ENCODE measurements around the gene TBXAS1.

The TBXAS1 gene

DNA sequence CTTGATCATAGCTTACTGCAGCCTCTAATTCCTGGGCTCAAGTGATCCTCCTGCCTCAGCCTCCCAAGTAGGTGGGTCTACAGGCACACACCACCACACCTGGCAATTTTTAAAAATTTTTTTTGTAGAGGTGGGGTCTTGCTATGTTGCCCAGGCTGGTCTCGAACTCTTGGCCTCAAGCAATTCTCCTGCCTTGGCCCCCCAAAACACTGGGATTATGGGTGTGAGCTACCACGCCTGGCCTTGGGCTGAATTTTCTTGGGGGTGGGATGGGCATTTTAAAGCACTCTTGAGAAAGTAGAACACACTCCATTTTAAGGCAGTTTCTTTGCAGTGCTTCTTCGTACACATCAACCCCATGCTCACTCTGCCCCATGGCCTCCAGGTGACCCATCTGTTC is 28.7 kb downstream of the TBXAS1 start:
- no peak for DNase-seq

DNA sequence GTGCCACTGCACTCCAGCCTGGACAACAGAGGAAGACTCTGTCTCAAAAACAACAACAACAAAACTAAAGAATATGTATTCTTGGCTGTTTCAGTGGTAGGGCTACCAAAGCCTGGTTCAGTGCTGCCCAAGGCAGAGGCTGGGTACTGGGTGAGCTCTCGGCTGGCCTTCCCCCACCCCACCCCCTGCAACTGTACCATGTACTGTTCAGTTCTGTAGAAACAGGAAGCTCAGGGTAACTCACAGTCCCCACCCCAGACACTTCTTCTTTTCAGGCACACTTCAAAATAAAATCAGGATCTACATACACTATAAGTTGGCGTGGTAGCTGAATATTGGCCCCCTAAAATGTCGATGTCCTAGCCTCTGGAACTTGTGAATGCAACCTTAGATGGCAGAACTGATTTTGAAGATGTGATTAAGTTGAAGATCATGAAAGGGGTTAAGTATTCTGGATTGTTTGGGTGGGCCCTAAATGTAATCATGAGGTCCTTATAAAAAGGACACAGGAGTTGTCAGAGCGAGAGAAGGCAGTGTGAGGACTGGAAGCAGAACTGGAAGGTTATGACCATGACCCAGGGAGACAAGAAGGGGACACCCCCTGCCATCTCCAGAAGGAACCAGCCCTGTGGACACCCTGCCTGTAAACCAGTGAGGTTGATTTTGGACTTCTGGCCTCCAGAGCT is 31.2 kb downstream of the TBXAS1 start:
- no peak for DNase-seq

DNA sequence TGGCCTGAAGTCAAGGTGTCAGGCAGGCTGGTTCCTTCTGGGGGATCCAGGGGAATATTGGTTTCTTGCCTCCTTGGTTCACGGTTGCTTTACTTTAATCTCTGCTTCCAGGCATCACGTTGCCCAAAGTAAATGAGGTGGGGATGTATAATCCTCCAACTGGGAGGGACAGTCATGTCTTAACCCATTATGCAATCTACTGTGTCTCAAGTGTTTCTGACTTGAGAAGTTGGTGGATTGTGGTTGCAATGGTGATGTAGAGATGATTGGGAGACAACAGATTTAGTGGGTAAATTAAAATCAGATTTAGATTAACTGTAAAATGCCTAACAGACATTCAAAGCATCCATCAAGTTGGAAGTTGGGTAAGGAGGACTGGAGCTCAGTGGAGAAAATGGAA is 32.7 kb downstream of the TBXAS1 start:
- DNase-seq, result no peak

DNA sequence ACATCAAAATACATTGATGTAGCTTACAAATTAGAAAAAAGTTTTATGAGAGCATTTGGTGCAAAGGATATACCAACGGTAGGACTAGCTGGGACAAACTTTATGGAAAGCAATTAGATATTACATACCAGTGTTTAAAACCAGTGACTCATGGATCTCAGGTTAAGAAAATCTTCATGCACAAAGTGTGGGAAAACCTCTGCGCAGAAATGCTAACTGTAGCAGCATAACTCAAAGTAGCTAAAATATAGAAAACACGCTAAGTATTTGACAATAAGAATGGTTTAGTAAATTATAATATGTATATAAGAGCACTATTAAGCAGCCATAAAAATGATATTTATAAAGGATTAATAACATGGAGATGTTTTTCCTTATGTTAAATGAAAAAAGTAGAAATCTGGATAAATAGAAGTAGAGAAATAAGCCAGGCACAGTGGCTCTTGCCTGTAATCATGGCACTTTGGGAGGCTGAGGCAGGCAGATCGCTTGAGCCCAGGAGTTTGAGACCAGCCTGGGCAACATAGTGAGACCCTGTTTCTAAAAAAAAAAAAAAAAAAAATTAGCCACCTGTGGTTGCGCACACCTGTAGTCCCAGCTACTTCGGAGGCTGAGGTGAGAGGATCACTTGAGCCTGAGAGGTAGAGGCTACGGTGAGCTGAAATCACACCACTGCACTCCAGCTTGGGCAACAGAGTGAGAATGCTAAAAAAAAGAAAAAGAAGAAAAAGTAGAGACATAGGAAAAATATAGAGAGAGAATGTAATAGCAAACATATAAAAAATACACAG is 37.2 kb downstream of the TBXAS1 start:
- DNase-seq, result no peak

DNA sequence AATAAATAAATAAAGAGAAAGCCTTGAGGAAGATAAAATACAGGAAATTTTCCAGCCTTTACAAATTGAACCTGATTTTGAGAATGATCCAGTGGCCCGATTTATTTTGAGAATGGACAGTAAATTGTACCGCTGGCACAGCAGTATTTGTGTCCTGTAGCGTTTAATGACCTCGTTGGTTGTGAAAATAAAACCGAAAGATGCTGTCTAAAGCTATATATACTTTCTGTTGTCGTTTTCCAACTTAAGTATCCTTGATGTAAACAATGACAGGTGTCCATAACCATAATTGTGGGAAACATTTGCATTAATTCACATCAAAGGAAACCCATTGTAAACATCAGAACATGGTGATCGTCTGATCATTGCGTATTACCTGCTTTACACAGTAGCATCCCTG is 38.8 kb downstream of the TBXAS1 start:
- DNase-seq, result no peak

DNA sequence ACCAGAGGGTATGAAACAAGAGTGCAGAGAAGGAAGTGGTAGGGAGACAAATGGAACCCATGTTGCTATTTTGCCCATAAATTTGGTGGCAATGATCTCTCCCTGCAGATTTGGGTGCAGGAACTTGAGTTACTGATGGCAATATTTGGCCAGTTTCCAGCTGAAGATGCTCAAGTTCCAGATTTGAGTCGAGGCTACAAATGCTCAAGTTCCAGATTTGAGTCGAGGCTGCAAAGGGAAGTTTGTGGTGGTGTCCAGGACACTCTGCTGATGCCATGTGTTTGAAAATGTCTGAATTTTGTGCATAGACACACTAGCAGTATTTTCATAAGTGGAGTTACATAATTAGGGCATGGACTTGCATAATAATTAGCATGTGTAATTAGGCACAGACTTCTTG is 40.8 kb downstream of the TBXAS1 start:
- DNase-seq, result no peak

DNA sequence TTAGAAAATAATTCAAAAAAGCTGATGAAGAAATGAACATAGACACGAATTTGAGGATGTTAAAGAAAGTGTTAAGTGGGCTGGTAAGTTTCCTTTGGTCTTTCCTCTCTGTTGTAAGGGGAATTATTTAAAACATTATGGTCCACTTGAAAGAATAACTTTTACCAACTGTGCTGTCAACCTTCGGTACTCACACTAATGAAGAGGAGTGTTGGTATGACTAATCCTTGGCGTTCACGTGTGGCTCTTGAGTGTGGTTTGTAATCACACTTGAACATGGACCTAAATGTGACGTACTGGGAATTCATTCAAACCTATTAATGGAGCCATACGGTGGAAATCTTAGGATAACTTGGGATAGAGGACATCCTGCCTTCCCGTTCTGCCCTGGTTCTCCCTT is 41.3 kb downstream of the TBXAS1 start:
- no peak for DNase-seq

DNA sequence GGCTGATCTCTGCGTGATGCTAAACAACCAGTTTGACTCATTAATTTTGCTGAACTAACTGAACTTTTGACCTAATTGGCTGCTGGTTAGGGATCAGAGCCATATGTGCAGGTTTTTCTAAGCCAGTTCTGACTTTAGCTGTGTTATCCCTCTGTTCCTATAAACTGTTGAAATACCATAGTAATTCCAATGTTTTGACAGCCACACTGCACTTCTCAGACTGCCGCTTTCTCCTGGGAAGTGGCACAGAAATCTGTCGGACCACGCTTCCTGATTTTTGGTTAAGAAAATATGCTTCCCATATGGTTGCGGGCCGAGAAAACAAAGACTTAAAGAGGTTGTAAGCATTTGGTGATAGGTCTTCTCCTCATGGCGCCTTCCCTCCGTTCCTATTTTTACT is 42.3 kb downstream of the TBXAS1 start:
- DNase-seq, result peak; percentile 72

DNA sequence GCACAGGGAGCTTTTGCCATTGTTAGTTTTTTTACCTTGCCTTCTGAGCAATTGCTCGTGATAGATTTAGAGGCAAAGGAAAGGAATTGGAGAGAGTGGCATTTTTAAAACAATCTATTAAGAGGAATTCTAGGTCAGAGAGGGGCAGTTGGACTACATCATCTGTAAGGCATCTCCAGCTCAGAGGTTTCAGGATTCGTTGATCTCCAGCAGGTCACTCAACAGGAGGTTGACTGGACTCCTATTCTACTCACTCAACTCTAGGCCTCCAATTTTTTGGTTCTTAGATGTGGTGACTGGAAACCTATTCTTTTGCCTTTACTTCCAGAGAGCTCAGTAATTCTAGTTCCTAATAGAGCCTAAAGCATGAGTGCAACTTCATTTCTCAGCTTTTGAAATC is 42.8 kb downstream of the TBXAS1 start:
- no peak for DNase-seq

DNA sequence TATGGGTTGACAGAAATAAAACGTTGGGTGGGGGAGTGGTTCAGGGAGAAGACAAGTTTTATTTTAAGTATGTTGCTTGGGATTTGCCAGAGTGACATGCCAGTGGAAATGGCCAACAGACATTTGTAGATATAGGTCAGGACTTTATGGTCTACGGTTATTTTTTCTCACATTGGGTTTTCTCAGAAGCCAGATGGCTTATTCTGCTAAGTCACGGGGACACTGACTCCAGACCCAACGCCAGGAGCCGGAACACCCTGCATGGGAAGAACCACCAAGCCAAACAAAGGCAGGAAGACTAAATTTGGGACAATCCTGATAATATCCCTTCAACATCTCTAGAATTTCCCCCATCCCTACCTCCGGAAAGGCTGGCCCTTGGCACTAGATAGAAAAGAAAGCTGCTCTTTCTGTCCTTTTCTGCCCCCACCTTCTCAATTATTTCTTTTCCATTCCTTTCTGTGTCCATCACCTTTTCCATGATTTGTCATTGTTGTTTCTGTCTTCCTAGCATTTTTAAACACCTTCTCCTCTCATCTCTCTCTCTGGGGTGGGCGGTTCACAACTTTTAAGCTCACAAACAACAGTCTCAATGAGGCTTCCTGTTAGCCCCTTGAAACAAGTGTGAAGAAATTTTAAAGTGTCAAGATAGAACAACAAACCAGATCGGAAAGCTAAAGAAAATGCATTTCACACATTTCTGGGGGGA is 44.7 kb downstream of the TBXAS1 start:
- DNase-seq, result no peak

DNA sequence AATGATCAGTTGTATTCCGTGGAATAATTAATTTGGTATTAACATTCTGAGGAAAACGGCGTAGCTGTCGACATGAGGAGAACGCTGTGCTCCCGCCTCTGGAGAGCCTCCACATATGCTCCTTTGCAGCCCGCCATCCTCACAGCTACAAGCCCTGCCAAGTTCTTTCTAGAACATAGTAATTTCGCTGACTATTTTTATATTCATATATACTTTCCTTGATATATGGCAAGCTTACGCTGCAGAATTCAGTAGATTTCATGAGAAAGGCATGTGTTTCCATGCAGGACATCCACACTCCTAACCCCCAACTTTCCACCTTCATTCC is 45.2 kb downstream of the TBXAS1 start:
- no peak for DNase-seq

DNA sequence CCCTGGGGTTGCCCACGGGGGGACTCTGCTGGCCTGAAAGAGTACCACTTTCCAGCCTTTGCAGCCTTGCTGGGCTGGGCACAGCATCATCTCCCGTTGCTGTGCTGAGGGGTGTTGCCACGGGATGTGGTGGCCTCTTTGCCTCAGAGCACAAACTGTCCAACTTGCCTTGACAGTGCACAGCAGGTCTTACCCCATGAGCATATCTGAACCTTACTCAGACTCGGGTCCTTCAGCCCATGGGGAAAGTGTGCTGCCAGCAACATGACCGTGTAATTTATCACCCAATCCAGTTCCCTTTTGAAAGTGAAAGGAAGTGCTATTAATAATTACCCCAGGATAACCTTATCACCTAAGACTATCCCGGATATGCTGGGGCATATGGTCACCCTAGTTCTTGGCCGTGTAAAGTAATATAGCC is 46.8 kb downstream of the TBXAS1 start:
- DNase-seq, result no peak

DNA sequence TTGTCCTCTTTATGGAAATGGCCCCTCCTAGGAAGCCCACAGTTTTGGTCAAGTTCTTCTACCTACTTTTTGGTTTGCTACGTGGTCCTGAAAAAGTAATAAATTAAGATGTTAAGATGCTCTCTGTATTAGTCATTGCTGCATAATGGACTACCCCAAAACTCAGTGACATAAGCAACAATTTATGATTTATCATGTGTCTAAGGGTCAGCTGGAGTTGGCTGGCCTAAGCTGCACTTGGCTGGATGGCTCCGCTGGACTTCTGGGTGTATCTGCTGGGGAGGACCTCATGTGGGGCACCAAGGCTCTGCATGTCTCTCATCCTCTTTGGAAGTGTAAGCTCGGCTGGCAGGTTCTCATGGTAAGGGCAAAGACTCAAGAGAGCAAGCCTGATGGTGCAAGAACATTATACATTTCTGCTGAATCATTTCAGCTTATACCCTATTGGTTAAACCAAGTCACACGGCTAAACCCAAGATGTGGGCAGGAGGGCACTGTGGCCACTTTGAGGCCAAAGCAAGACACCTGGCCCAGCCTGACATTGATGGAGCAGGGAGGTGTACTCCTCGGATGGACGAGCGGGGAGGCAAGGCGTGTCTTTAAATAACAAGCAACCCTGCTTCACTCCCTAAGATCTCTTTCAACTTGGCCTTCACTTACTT is 47.7 kb downstream of the TBXAS1 start:
- no peak for DNase-seq

DNA sequence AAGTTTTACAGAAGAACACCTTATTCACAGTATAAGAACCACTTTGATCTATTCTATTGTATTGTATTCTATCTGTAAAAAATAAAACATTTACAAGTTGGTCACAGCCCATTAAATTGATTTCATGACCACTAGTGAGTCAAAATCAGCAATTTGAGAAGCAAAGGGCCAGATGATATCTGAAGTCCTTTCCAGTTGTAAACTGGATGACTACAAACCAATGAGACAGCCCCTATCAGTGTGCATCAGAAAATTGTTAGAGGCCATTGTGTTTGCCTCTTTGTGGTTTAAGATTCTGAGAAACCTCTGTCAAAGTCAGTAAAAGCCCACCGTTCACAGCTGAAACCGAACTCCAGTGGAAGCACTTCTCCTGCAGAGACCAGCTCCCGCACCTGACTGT is 54.8 kb downstream of the TBXAS1 start:
- no peak for DNase-seq

DNA sequence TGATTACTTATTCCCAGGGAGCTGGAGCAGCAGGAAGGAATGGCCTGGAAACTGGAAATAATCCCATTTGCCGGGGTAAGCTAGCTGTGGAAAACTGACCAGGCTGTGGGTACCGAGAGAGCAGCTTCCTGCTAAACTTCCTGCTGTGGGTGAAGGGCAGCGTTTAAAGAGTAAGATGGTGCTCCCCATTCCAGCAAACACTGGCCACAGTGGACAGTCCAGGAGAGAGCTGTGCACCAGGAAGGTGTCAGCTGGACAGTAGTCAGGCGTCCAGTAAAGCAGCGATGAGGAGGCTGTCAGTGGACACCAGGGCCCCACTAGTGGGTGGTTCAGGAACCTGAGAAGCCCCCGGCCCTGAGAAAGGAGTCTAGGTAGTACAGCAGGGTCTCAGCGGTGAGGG is 55.4 kb downstream of the TBXAS1 start:
- DNase-seq, result no peak

DNA sequence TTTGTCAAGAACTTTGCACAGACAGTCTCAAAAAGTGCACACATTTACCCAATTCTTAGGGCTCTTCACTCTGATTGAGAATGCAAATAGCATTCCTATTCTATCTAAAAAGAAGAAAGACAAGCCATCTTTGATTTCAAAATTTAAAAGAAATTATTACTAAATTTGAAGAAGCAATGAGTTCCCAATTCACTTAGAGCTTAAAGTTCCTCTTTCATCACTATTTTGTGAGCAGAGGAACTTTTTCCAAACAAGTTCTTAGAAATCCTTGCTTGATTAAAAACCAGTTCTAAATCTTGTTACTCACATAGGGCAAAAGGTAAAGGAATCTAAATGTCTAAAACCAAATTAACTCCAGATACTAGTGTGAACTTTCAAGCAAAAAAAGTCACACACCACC is 56.4 kb downstream of the TBXAS1 start:
- no peak for DNase-seq

DNA sequence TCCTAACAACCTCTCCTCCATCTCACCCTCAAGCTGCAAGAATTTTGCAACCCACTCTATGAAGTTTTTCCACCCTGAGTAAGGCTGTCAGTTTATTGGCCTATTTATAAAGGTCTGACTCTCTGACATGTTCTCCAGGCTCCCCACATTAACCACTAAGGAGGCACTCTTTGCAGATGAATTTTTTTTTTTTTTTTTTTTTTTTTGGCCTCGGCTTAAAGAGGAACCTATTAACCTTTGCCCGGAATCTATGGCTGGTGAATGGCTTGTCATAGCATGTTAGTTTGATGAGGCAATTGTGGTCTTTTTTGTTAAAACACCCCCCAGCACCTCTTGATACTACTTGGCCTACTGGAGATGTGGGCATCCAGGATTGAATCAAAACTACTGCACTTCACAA is 57.1 kb downstream of the TBXAS1 start:
- DNase-seq, result no peak

DNA sequence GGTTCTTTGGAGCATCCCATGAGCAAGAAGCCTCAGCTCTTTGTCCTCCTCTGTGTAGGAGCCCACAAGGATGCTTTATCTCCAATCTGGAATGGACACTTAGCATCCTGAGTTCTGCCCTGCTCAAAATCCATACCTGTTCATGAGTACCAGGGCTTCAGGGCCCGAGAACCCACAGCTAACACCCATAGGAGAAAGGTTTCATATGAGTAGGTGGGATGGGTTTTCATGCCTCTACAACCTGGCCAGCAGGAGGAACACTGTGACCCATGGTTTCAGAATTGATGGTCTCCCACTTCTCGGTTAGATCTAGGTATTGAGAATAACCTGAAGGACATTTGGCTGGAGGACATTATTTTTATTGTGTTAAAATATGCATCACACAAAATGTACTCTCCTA is 57.8 kb downstream of the TBXAS1 start:
- no peak for DNase-seq

DNA sequence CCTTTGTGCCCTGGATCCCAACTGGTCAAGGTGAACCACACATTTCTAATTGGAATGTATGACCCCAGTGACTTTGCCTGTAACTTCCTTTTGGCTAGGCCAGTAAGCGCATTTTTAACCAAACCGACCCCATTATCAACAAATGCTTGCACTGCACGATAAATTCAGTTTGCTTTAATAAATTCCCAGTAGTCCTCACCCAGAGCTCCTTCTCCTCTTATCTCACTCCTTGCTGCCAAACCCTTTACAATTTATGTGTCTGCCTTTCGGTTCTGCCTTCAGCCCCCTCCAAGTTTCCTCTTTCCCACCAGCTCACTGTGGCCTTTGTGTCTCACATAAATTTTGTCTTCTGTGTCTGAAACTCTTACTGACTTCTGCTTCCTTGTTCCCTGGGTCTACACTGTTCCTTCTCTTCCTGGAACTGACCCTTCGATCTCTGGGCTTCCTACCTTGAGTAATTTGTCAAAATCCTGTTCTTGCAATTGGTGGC is 59.0 kb downstream of the TBXAS1 start:
- no peak for DNase-seq

DNA sequence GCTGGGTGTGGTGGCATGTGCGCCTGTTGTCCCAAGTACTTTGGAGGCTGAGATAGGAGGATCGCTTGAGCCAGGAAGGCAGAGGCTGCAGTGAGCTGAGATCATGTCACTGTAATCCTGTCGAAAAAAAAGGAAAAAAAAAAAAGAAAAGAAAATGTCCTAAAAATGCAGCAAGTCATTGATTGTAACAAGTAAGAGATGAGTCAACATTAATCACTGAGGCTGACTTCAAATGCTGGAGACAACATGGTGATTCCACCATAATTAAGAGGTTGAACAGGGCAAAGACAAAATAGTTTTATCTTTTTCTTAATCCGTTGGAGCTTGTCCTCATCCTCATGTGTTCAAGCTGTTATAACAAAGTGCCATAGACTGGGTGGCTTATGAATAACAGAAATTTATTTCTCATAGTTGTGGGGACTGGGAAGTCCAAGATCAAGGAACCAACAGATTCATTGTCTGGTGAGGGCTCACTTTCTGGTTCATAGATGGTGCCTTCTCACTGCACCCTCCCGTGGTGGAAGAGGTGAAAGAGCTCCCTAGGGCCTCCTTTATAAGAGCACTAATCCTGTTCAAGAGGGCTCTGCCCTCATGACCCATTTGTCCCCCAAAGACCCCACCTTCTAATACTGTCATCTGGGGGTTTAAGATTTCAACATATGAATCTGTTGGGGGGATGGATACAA is 60.3 kb downstream of the TBXAS1 start:
- no peak for DNase-seq

DNA sequence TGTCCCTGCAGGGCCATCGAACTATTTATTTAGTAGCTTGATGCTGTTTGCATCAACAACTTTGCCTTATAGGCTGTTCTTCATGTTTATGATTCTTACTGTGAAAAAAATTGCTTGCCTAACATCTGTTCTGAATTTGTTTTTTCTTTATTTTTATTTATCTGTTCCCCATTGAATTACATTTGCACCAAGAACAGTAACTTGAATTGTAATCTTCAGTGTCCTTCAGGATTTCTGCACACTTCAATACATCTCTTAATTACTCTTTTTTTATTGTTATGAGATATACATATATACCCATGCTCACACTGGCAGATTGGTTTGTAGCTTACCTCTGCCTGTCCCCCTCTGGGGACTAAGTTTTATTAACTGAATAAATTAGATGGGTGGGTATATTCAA is 64.4 kb downstream of the TBXAS1 start:
- DNase-seq, result no peak

DNA sequence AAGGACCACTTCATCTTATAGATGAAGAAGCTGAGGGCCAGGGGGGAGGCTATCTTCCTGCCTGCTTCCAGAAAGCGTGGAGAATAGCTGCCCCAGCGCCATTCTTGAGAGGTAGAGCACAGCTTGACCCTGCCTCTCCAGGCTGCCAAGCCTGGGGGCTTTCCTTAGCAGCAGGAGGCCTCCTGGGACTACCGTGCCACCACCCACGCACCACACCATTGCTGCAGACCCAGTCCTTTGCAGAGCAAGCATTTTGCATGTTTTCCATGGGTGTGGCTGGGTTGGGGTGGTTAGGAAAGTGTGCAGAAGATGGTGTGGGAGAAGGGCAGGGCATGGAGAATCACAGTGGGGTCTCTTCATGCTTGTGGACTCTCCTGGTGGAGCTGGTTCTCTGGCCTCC is 64.9 kb downstream of the TBXAS1 start:
- DNase-seq, result no peak

Measured in NCI-H1694 treated with DMSO at 0.1 percent for 48 hours (cell line).